Activated T-helper 1 cell treated with anti-CD3 and anti-CD28 coated beads, Interleukin-12 subunit alpha, Interleukin-12 subunit beta, Interleukin-2, Interleukin-4 antibody, amounts not matched to agents 30 ng/mL and 10 ng/mL and 1 ng/mL, durations not matched to agents 14 hours and 24 hours and 36 hours (primary cell): ENCODE results near the gene LRRC47. TPM values are rescaled to one million over a fixed set of nuclear protein-coding genes. Genes with fewer than 3 reads are reported as not detected.
A peak's percentile ranks its signal among the peaks of the same experiment; 100 is the strongest.

Source experiments
- DNase-seq: peaks from one replicate; pipeline ENCODE4 v3.0.0; 2021; ENCODE audit warnings: low spot score
- H3K27ac Mint-ChIP-seq: one replicate; pipeline ENCODE4 v1.8.0; 2021; ENCODE audit warnings: mild to moderate bottlenecking, mixed read lengths
- H3K27me3 Mint-ChIP-seq: one replicate; pipeline ENCODE4 v1.8.0; 2022; ENCODE audit warnings: mild to moderate bottlenecking, moderate library complexity, mixed read lengths; ENCODE audit not compliant: insufficient read depth
- H3K36me3 Mint-ChIP-seq: one replicate; pipeline ENCODE4 v1.8.0; 2021; ENCODE audit warnings: low read depth, mixed read lengths
- H3K4me1 Mint-ChIP-seq: one replicate; pipeline ENCODE4 v1.8.0; 2021; ENCODE audit warnings: low read depth, mixed read lengths
- H3K4me3 Mint-ChIP-seq: one replicate; pipeline ENCODE4 v1.8.0; 2021; ENCODE audit warnings: mild to moderate bottlenecking, moderate library complexity, mixed read lengths
- H3K9me3 Mint-ChIP-seq: one replicate; pipeline ENCODE4 v1.8.0; 2021; ENCODE audit warnings: mixed read lengths
- intact Hi-C: fragments of 100-400 bp; cut with micrococcal nuclease; formaldehyde crosslinking; loops from one replicate; pipeline ENCODE4 v1.15.1; 2024
- total RNA-seq: library from RNA; stranded (reverse); gene quantifications from 2 replicates; pipeline ENCODE4 v1.2.3, GENCODE V29; 2022

LRRC47 gene
- total RNA-seq, 1 donor from 2014 or later = 50.1 TPM

DNA sequence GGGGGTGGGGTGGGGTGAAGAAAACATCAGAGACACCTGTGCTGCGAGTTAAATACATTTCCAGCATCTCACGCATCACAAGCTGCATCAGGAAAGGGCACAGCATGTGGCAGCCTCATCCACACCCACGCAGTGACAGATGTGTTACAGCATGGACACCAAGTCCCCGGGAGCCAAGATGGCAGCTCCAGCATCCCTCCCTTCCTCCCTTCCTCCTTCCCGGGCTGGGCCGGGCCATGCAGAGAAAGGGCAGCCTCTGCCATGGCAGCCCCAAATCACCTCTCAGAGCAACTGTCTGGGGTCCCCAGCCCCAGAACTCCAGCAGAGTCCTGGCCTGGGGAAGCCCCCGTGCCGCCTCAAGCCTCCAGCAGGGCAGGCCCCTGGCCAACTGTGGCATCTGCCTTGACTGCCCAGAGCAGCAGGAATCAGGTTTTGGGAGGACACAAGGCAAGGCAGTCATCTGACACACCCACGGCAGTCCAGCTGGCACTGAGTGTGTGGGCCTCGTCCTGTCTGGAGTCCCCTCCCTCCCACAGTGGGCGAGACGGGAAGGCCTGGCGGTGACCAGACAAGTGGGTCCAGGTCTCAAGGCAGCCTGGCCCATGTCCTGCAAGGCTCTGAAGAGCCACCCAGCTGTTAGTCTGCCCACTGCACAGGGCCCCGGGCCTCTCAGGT is 17.6 kb downstream of the LRRC47 start:
- DNase-seq = no peak
- Mint-ChIP-seq H3K4me3 (no peak overlapping the region), H3K4me1 (peaks cover 4% of the 10 kb centered on the region), H3K27me3 (no peaks in the 10 kb centered on the region), H3K36me3 (peaks cover 20% of the 10 kb centered on the region), H3K27ac (no peak overlapping the region), H3K9me3 (no peaks in the 10 kb centered on the region)
- intact Hi-C loops = loop anchor here (10.0 kb wide), 1 partner anchor 154 kb away; the partner anchor contains the start of gene TPRG1L

GRCh38 chr1:3777647-3778589 is 18.4 kb downstream of the LRRC47 start:
- peaks cover 20% of the 10 kb centered on the region for H3K36me3 Mint-ChIP-seq
- intact Hi-C loops = loop anchor here (10.0 kb wide), 1 partner anchor 153 kb away; the partner anchor contains the start of gene TPRG1L
- H3K9me3 Mint-ChIP-seq = no peaks in the 10 kb centered on the region
- H3K27ac Mint-ChIP-seq = no peak overlapping the region
- H3K4me1 Mint-ChIP-seq = peaks cover 4% of the 10 kb centered on the region
- no peaks in the 10 kb centered on the region for H3K27me3 Mint-ChIP-seq
- H3K4me3 Mint-ChIP-seq = no peak overlapping the region
- no peak for DNase-seq

DNA sequence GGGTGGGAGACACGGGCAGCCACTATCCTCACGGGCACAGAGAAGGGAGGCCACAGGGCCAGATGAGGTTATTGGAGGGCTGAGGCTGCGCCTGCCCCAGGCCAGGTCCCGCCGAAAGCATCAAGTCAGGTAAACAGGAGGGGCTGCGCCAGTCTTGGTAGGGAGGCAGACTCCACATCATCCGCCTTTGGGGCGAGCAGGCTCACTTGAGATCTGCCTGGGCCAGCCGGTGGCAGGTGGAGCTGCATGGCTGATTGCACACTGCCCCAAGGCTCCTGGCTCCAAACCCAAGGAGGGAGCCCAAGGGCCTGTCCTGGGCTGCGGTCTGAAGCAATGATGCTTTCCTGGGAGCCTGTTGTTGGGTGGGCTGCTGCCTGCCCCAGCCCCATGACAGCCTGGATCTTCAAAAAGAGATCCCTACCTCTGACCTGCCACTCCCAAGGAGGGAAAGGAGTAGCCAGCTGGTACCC is 19.2 kb downstream of the LRRC47 start:
- intact Hi-C loops = loop anchor here (10.0 kb wide), 1 partner anchor 152 kb away; the partner anchor contains the start of gene TPRG1L
- Mint-ChIP-seq H3K4me3 (no peak overlapping the region), H3K27me3 (no peaks in the 10 kb centered on the region), H3K27ac (no peak overlapping the region), H3K36me3 (peaks cover 15% of the 10 kb centered on the region), H3K9me3 (no peaks in the 10 kb centered on the region), H3K4me1 (peaks cover 4% of the 10 kb centered on the region)
- no peak for DNase-seq

DNA sequence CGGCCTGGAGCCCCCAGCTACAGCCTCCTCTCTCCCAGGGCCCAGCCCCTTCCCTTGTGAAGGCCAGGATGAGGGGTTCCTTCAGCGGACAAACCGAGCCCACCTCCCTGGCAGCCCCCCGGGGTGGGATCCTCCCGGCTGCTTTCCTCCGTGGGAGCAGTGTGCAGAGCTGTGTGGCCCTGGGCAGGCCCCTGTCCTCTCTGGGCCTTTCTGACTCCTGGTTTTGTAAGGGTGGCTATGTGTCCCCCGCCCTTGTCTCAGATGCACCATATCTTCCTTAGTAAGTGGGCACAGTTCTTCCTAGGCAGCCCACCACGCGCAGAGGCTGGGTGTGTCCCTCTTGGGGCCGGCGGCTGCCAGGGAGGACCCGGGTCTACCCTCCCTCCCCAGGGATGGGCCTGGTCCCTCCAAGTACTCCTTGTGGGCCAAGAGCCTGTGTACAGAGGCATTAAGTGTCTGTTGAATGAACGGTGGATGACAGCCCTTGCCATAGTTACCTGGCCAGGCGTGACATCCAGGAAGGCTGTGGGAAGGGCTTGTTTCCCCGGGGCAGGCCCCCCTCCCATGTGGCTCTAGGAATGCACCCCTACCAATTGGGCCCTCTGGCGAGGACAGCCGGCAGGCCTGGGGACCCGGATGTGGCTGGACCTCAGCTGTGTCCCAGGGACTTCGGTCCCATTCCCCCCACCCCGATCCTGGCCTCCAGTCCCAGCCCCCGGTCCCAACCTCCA is 19.9 kb downstream of the LRRC47 start:
- DNase-seq = no peak
- Mint-ChIP-seq H3K4me3 (no peak overlapping the region), H3K4me1 (peaks cover 8% of the 10 kb centered on the region), H3K27me3 (peaks cover 2% of the 10 kb centered on the region), H3K9me3 (no peaks in the 10 kb centered on the region), H3K36me3 (peaks cover 12% of the 10 kb centered on the region), H3K27ac (no peak overlapping the region)
- intact Hi-C loops = loop anchor here (1.0 to 10.0 kb wide), 3 partner anchors 20 to 152 kb away; partner anchors contain the start of genes LRRC47 and TPRG1L

DNA sequence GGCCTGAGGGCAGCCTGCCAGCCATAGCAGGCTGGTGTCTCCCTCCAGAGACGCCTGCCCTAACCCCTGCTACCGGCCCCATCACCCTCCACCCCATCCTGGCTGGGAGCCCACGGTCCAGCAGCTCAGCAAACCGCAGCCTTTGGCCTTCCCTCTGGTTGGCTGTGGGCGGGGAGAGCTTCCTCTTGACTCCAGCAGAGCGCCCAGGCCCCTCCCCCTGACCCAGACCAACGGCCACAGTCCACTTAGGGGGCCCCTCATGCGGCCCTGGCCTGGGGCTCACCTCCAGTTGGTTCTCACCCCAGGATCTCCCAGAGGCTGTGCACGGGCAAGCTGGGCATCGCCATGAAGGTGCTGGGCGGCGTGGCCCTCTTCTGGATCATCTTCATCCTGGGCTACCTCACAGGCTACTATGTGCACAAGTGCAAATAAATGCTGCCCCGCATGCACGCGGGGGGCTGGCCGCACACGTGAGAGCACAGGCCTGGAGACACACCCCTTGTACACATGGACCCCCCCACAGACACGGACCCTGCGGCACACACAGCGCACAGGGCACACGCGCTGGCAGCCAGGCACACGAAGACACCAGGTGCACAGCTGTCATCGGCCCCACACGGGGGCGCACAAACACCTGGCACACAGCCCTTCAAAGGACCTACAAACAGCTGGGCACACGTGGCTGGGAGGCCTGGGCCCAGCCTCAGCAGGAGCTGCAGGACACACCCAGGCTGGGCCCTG is 20.6 kb downstream of the LRRC47 start:
- peak; percentile 30 for DNase-seq
- H3K27ac Mint-ChIP-seq = no peak overlapping the region
- no peak overlapping the region for H3K4me3 Mint-ChIP-seq
- intact Hi-C loops = loop anchor here (1.0 to 10.0 kb wide), 3 partner anchors 21 to 151 kb away; partner anchors contain the start of genes LRRC47 and TPRG1L
- peaks cover 8% of the 10 kb centered on the region for H3K4me1 Mint-ChIP-seq
- H3K9me3 Mint-ChIP-seq = no peaks in the 10 kb centered on the region
- H3K36me3 Mint-ChIP-seq = peaks cover 6% of the 10 kb centered on the region
- H3K27me3 Mint-ChIP-seq = peaks cover 2% of the 10 kb centered on the region

GRCh38 chr1:3774946-3775489 is 21.3 kb downstream of the LRRC47 start:
- H3K4me3 Mint-ChIP-seq = no peak overlapping the region
- no peak overlapping the region for H3K27ac Mint-ChIP-seq
- no peaks in the 10 kb centered on the region for H3K9me3 Mint-ChIP-seq
- peaks cover 8% of the 10 kb centered on the region for H3K4me1 Mint-ChIP-seq
- intact Hi-C loops = loop anchor here (5.0 to 10.0 kb wide), 2 partner anchors 150 to 1573 kb away; partner anchors contain the start of gene TPRG1L
- no peak for DNase-seq
- H3K36me3 Mint-ChIP-seq = peaks cover 4% of the 10 kb centered on the region
- peaks cover 5% of the 10 kb centered on the region for H3K27me3 Mint-ChIP-seq

DNA sequence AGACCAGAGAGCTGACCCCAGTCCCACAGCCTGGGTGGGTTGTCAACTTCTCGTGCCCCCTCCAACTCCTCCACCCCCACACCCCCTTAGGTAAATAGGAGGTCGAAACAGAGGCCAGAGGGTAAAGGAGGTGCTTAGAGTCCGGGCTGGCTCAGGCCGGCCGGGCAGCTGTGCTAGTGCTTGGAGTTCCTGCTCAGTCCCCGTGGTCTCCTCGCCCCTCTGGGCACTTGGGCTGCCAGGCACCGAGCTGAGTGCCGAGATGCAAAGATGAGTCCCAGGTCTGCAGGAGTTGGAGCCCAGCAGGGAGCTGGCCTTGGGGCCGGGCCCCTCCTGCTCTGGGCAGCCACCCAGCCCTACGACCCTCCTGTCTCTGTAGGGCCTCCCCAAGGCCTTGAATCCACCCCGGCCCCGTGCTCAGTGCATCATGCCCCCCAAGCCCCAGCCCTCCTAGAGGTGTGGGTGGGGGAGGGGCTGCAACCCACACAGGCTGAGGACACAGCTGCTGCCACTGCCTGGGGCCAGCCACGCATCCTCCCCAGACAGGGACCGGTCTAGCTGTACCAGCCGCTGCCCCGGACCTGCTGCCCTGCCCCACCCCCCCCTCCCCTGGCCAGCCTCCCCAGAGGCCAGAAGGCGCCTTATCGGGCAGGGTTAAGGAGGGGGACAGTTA is 21.9 kb downstream of the LRRC47 start:
- Mint-ChIP-seq H3K36me3 (peaks cover 1% of the 10 kb centered on the region), H3K27me3 (peaks cover 5% of the 10 kb centered on the region), H3K4me1 (peaks cover 8% of the 10 kb centered on the region), H3K4me3 (no peak overlapping the region), H3K27ac (no peak overlapping the region), H3K9me3 (no peaks in the 10 kb centered on the region)
- intact Hi-C loops = loop anchor here (5.0 to 10.0 kb wide), 2 partner anchors 150 to 1572 kb away; partner anchors contain the start of gene TPRG1L
- DNase-seq = no peak

- Mint-ChIP-seq H3K27ac (no peak overlapping the region), H3K36me3 (no peaks in the 10 kb centered on the region), H3K9me3 (no peaks in the 10 kb centered on the region), H3K27me3 (peaks cover 5% of the 10 kb centered on the region), H3K4me1 (peaks cover 8% of the 10 kb centered on the region), H3K4me3 (no peak overlapping the region)
- intact Hi-C loops = loop anchor here (5.0 to 10.0 kb wide), 2 partner anchors 149 to 1571 kb away; partner anchors contain the start of gene TPRG1L
- no peak for DNase-seq
Observed at GRCh38 chr1:3773572-3774275, 22.6 kb downstream of the LRRC47 start.

- Mint-ChIP-seq H3K36me3 (no peaks in the 10 kb centered on the region), H3K27ac (peak within 1 kb of the TSS; percentile 52), H3K4me3 (peak within 1 kb of the TSS; percentile 75), H3K4me1 (peaks cover 8% of the 10 kb centered on the region), H3K9me3 (no peaks in the 10 kb centered on the region), H3K27me3 (peaks cover 5% of the 10 kb centered on the region)
- intact Hi-C loops = loop anchor here (1.0 to 10.0 kb wide), 7 partner anchors 23 to 1571 kb away; partner anchors contain the start of genes C1orf174, CEP104, DFFB and LRRC47
- no peak for DNase-seq
Observed at GRCh38 chr1:3772715-3773571, 23.4 kb downstream of the LRRC47 start, which contains the start of gene SMIM1. TSS of gene SMIM1 (plus strand) at chr1:3772749. CDS start at chr1:3775374, 2,625 bp downstream.
